GM18870 (cell line): ENCODE data around the gene URI1.

ENCODE experiments used
- ATAC-seq: cut with Tn5 transposase; IDR thresholded peaks from one replicate; pipeline ENCODE4 v1.9.1; 2021; ENCODE audit warnings: moderate library complexity; ENCODE audit not compliant: unreplicated experiment

The URI1 gene

DNA sequence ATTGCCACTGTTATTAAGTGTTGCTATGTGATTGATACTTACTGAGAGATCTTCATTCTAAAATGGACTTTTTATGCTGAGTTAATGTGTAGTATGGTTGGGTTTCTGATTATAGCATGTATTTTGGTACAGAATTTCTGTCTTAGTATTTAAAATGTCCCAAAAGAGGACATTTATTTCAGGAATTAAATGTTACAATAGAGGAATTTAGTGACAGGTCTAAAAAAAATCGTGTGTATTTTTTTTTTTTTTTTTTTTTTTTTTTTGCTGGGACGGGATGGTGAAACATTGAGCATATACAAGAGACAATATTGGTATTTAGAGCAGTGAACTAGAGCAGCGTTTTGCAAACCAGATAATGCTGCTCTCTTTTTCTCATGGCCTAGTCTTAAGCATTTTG lies 27.9 kb downstream of the URI1 start:
- no peak for ATAC-seq

DNA sequence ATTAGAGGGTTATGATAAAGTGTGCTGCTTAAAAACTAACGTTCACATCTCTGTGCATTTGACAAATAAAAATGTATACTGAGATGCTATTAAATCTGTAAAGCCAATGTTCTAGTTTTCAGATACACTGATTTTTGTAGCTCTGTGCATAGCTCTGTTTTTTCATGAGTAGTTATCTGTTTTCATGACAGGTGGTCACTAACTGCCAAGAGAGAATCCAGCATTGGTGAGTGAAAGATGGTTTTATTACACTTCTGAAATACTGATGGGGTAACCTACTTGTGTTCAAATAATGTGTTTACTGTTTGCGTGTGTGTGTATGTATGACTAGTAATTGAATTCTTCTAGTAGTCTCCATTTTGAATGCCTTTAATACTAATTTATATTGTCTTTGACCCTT lies 29.0 kb downstream of the URI1 start:
- ATAC-seq, result no peak

GRCh38 chr19:29971648-29972047 lies 29.6 kb downstream of the URI1 start:
- ATAC-seq, result no peak

DNA sequence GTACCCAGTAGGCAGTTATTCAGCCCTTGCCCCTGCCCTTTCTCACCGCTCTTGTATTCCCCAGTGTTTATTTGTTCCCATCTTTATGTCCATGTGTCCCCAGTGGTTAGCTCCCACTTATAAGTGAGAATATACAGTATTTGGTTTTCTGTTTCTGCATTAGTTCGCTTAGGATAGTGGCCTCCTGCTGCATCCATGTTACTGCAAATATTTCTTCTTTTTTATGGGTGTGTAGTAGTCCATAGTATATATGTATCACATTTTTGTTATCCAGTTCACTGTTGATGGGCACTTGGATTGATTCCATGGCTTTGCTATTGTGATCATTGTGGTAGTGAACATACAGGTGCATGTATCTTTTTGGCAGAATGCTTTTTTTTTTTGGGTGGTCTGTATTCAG lies 32.7 kb downstream of the URI1 start:
- no peak for ATAC-seq

- ATAC-seq, result no peak
Measured at GRCh38 chr19:29976151-29976943, 34.3 kb downstream of the URI1 start.

- ATAC-seq, result no peak
Measured at GRCh38 chr19:29978080-29978479, 36.0 kb downstream of the URI1 start.

DNA sequence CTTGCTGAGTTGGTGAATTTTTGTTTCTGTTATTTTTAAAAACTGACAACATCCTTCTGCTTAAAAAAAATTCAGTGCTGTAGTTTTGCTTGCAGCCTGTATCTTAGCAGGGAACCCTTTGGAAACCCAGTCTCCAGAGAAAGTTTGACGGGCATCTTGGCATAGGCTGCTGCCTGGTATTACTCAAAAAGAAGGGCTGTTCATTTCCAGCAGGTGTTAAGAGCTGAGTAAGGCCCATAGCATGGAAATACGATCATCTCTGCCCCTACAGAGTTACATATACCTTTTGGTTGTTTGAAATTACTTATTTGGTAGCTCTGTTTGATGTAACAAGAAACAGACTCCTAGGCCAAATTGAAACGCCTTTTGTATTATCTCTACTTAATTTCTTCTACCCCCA lies 41.5 kb downstream of the URI1 start:
- no peak for ATAC-seq

GRCh38 chr19:29985196-29985595 lies 43.2 kb downstream of the URI1 start:
- no peak for ATAC-seq

DNA sequence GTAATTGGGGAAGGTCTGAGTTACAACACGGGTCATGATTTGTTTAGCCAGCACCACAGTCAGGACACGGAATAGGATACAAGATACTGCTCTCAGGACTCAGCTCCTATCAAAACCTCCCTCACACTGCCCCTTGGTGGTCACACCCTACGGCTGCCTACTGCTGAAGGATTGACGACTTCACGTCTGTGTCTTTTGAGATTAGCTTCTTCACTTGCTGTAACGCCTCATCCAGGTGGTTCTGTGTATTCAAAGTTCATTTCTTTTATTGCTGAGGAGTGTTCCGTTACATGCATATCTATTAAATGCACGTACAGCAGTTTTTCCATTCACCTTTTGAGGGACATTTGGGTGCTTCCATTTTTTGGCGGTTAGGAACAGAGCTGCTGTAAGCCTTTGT lies 46.3 kb downstream of the URI1 start:
- no peak for ATAC-seq

DNA sequence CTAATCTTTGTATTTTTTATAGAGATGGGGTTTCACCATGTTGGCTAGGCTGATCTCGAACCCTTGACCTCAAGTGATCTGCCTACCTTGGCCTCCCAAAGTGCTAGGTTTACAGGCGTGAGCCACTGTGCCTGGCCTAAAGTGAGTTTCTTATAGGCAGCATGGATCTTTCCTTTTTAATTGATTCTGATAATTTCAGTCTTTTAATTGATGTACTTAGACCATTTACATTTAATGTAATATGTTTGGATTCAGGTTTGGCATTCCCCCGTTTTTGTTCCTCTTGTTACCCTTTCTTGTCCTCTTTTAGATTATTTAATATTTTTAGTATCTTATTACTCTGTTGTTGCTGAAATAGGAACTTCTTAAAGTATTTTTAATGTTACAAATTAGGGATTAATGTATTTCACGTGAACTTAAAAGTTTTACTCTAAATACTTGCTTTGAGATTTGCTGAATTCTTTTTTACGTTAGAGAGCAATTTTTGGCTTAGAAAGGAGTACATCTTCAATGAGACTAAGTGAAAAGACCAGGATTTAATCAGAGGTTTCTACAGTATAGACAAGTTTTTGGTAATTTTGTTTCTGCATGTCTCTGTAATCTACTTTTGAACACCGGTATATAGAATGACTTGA lies 50.3 kb downstream of the URI1 start:
- ATAC-seq, result no peak

GRCh38 chr19:29999490-29999889 lies 57.5 kb downstream of the URI1 start:
- ATAC-seq, result no peak

- ATAC-seq, result no peak
Measured at GRCh38 chr19:30000862-30001261, 58.8 kb downstream of the URI1 start.

DNA sequence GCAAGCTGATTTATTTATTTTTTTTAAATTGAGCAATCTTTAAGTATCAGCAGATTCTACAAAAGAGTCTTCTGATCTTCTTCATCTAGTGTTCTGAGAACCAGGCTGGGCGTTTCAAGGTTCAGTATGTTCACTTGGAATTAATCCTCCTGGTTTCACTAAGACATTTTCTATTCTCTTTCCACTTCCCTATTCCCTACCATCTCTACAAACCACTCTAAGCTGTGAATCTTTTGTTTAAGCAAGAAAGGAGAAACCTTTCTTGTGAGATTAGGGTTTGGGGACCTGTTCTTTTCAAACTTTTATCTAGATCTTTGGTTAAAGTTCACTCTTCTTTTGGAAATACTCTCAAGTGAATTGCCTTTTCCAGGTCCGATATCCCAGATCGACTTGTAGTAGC lies 59.3 kb downstream of the URI1 start:
- ATAC-seq, result no peak

GRCh38 chr19:30001791-30002190 lies 59.8 kb downstream of the URI1 start:
- ATAC-seq, result no peak

- no peak for ATAC-seq
Measured at GRCh38 chr19:30003866-30004265, 61.8 kb downstream of the URI1 start.

- ATAC-seq, result no peak
Measured at GRCh38 chr19:30004403-30004802, 62.4 kb downstream of the URI1 start.

GRCh38 chr19:30006207-30006606 lies 64.2 kb downstream of the URI1 start:
- no peak for ATAC-seq

DNA sequence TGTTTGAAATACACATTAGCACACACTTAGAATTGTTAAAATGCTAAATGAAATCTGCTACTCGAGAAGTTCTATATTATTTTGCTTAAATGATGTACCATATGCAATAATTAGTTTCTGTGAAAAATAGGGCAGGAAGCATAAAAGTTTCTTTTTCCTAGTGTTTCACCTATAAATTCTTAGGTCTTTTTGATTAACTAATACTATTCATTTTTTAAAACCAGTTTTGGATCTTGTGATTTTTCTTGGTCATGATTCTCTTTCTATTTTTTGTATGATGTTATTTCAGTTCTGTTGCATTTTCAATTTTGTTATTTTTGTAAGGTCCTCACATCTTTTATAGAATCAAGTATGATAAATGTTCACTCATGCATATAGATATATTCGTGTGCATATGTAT lies 66.1 kb downstream of the URI1 start:
- ATAC-seq, result no peak

DNA sequence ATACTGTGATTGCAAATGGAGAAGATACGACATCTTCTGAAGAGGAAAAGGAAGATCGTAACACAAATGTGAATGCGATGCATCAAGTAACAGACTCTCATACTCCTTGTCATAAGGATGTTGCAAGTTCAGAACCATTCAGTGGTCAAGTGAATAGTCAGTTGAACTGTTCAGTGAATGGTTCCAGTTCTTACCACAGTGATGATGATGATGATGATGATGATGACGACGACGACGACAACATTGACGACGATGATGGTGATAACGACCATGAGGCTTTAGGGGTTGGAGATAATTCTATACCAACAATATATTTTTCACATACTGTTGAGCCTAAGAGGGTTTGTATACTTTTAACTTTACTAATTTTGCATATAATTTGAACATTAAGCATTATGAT lies 67.0 kb downstream of the URI1 start:
- ATAC-seq, result no peak

GRCh38 chr19:30011051-30011578 lies 69.1 kb downstream of the URI1 start:
- ATAC-seq, result no peak

- ATAC-seq, result no peak
Measured at GRCh38 chr19:30014770-30015169, 72.7 kb downstream of the URI1 start.

DNA sequence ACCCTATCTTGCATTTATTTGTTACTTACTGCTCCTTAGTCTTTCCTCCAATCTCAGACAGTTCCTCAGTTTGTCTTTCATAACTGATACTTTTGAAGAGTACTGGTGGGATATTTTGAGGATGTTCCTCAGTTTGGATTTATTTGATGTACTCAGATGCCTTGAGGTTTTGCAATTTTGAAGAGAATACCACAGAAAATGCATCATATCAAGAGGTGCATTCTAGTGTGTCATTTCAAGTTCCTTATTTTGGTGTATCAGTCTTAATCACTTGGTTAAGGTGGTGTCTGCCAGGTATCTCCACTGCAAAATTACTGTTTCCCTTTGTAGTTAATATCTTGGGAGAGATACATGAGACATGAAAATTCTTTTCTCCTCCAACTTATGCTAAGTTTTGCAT lies 75.1 kb downstream of the URI1 start:
- ATAC-seq, result peak; percentile 65
